Cortex of kidney (tissue), 1 donor: Measurements from ENCODE around the gene XRRA1.
"Not testable (repeated sequence)": the region's sequence is repeated elsewhere in the genome, so short reads cannot be mapped to it uniquely, and the experiment has no call there.

ENCODE experiments used
- DNase-seq: peaks from one replicate; lab custom pipeline; 2025; lab: John Stamatoyannopoulos, UW

The XRRA1 gene

DNA sequence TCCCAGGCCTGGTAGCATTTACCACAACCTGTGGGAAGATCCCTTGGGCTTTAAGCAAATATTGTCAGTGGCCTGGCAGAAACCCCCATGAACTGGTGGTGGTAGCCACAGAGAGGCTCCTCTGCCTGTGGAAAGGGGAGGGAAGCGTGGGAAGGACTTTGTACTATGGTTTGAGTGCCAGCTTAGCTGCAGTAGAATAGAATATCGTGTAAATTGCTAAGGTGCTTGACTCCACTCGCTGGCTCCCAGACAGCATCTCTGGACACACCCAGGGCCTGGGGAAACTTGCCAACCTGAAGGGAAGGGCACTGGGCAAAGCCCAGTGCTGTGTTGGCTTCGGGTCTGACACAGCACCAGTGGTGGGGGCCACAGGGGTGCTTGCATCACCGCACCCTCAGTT lies 52.6 kb downstream of the XRRA1 start:
- DNase-seq, result no peak

DNA sequence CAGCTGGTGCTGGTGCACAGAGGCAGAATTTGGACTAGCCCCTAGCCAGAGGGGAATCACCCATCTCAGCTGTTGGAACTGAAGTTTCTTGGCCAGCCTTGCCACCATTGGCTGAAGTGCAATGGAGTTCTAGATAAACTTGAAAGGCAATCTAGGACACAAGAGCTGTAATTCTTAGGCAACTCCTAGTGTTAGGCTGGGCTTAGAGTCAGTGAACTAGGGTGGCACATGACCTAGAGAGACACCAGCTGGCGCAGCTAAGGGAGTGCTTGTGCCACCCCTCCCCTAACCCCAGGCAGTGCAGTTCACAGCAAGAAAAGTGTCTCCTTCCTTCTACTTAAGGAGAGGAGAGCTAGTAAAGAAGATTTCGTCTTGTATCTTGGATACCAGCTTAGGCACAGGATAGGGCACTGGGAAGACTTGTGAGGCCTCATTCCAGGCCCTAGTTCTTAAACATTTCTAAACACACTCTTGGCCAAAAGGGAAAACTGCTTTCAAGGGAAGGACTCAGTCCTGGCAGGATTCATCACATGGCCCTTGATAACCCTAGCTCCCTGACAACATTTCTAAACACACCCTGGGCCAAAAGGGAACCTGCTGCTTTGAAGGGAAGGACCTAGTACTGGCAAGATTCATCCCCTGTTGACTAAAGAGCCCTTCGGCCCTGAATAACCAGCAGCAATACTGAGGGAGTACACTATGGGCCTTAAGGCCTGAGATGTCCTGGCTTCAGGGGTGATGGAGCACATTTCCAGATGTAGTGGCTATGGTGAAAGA lies 53.4 kb downstream of the XRRA1 start:
- no peak for DNase-seq

DNA sequence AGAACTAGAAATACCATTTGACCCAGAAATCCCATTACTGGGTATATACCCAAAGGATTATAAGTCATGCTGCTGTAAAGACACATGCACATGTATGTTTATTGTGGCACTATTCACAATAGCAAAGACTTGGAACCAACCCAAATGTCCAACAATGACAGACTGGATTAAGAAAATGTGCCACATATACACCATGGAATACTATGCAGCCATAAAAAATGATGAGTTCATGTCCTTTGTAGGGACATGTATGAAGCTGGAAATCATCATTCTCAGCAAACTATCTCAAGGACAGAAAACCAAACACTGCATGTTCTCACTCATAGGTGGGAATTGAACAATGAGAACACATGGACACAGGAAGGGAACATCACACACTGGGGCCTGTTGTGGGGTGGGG lies 55.9 kb downstream of the XRRA1 start:
- not testable (repeated sequence) for DNase-seq

DNA sequence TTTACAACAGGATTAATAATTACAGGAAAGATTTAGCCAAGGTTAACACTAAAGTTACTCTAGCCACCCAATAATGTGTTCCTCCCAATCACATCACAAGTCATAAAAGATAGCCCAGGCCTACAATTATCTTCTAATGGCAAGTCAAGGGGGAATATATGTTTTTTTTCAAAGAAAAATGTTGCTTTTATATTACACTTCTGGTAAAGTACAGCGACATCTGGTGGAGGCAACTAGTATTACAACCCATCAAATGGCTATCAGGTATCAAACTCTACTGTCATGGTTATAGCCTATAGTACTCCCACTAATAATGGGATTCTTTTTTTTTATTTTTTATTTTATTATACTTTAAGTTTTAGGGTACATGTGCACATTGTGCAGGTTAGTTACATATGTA lies 71.8 kb downstream of the XRRA1 start:
- DNase-seq, result no peak

DNA sequence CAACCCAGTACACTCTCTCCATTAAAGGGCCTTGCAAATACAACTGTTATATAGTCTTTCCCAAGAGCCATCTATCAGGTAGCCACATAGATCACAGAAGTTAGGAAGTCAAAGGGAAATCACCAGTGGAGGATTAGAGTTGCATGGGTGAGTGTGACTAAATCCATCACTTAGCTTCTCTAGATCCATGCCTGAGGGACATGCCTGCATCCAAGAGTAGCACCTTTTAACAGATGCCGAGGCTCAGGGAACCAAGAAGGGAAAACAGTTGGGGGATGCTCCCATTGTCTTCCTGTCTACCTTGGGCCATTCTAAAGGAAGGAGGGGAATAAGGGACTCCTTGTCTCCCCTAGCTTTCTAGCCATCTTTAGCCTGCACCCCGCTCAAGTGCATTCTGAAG lies 77.9 kb downstream of the XRRA1 start:
- DNase-seq, result no peak

DNA sequence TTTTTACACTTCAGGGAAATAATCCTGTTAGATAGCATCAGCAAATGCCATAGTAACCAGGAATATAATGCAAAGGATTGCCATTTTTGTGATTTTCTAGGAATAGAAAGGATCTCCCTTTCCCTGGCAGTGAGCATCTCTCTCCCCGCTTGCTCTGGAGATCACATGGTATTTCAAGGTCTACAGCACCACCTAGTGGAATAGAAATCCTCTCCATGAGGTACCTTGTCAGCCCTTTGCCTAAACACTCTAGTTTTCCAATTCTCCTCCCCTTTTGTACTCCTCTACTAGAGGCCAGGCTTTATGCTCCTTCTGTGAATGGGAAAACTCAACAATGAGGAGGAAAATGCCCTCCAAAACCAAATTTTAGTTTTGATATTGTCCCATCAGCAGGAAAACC lies 78.4 kb downstream of the XRRA1 start:
- DNase-seq, result no peak

DNA sequence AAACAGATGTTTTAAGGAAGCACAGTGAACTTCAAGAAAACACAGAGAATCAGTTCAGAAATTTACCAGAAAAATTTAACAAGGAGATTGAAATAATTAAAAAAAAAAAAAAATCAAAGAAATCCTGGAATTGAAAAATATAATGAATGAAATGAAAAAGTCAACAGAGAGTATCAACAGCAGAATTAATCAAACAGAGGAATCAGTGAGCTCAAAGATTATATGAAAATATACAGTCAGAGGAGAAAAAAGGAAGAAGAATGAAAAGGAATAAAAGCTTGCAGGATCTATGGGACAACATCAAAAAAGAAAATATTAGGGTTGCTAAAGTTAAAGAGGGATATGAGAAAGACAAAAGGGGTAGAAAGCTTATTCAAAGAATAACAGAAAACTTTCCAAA lies 82.3 kb downstream of the XRRA1 start:
- no peak for DNase-seq

DNA sequence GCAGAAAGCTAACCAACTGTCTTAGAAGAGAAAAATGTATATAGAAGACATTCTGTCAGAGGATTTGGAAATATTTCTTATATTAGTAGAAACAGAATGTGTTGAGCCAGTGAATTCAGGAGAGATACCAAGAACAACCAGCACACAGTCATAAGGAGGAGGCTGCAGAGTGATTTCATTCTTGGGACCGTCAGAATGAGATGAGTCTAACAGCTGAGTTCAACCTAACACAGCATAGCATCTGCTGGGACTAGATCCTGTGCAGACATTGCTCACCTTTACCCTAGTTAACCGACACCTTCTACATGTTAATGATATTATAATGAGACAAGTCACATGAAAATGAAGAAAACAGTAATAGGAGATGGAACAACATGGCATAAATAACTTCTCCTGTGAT lies 85.5 kb downstream of the XRRA1 start:
- no peak for DNase-seq

DNA sequence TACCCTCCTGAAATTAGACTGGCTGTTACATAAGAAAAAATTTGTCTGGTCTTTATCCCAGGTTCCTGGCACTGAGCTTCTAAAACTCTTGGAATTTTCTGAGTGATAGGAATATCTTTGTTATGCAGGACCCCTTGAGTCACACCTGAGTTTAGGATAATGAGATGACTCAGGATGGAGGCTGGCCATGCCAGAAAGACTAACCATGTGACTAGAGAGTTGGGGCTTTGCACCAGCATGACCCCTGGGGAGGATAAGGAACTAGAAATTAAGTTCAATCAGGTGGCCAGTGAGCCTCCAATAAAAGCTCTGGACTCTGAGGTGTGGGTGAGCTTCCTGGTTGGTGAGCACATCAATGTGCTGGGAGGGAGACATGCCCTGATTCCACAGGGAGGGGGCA lies 88.1 kb downstream of the XRRA1 start:
- DNase-seq, result no peak

DNA sequence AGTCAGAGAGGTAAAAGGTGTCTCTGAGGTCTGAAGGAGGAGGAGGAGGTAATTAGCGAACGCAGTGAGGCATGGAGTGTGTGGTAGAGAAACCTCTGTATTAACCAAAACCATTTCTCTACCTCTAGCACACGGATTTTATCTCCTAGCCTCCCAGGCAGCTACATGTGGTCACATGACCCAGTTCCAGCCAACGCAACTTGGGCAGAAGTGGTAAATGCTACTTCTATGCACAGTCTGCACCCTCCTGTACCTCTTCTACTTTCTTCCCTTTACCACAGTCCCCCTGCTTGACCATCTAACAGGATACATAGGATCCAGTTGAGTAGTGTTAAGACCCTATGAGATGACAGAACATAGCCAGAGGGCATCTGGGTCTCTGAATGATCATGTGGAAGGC lies 95.7 kb downstream of the XRRA1 start:
- DNase-seq, result no peak

DNA sequence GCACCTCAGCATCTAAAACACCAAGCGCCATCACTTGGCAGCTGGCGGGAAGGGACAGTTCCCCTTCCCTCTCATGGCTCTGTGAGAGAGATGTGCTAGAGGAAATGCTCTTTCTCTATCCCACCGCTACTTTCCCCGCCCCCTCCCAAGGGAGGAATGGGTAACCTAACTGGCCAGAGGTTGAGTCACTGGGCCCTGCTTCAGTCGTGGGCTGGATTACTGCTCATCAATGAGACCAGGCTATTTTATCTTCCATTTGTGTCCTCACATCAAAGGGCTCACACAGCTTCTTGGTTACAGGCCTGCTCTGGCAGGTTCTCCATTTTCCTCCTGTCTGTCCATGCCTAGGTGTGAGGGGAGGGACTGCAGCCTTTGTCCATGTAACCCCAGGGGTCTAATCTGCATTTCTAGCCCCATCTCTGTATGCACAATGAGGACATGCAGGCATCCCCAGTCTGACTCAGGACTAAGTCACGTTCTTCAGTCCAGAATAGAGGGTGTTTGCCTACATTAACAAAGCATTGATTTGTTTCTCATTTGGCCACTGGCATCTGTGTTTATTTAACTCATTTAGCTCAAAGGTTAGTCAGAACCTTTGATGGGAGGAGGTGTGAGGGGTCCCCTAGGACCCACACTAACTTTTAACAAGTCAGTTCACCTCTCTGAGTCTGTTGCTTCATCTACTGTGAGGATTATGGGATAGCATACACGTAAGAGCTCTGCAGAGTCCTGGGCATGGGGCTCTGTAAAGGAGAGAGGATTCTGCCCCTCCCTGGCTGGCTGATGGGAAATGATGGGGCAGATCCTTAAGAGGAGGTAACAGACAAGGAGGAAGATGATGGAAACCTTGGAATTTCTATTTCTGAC lies 99.1 kb downstream of the XRRA1 start:
- DNase-seq, result no peak

DNA sequence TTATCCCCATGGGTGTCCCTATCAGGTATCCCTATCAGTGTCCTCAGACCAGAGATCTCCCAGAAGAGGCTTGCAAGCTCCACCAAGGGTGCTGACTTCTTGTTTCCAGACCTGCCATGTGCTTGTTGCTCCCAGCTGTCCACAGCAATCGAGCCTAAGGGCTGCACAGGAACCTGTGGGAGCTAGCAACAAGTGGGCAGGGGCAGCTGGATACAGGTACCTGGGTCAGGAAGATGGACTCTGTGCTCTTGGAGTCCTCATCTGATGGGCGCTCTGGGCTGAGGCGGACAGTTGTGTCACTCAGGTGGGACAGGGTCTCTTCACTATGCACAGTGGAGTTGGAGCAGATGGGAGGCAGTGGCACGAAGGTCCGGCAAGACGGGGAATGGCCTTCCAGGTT lies 101.0 kb downstream of the XRRA1 start:
- DNase-seq, result no peak

DNA sequence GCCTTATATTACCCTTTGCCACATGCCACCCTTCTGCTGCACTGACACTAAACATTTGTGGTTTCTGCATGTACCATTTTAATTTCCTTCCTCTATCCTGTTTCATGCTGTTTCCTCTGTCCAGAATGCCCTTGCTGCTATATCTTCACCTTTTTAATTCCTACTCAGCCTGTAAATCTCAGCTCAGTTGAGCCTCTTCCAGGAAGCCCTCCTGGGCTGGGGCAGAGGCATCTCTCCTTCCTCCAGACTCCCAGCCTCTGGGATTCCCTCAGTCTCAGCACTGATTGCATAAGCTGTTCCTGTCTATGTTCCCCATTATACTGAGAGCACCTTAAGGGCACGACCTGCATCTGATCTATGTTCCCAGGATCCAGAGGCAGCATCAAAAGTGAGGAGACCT lies 101.5 kb downstream of the XRRA1 start:
- no peak for DNase-seq

DNA sequence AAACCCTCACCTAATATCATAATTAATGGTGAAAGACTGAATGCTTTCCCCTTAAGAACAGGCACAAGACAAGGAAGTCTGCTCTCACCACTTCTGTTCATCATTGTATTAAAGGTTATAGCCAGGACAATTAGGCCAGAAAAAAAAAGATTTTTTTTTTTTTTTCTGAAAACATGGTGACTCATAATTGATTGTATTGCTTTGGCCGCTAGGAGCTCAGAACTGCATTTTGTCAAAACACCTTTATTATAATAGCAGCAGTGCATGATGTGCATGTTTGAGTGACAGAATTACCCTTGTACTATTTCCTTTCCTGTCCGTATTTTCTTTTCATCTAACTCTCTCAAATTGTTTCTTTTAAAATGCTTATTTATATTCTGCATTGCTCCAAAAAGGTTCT lies 102.1 kb downstream of the XRRA1 start:
- DNase-seq, result no peak

DNA sequence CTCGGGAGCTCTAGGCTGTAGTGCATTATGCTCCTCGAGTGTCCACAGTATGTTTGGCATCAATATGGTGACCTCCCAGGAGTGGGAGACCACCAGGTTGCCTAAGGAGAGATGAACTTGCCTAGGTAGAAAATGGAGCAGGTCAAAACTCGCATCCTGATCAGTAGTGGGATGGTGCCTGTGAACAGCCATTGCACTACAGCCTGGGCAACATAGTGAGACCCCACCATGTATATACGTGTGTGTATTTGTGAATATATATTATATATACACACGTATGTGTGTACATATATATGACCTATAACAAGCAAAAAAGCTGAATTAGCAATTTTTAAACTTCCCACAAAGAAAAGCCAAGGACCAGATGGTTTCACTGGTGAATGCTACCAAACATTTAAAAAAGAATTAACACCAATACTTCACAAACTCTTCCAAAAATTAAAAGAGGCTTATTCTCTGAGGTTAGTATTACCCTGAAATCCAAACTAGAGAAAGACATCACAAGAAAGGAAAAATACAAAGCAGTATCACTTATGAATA lies 102.8 kb downstream of the XRRA1 start:
- DNase-seq, result no peak

DNA sequence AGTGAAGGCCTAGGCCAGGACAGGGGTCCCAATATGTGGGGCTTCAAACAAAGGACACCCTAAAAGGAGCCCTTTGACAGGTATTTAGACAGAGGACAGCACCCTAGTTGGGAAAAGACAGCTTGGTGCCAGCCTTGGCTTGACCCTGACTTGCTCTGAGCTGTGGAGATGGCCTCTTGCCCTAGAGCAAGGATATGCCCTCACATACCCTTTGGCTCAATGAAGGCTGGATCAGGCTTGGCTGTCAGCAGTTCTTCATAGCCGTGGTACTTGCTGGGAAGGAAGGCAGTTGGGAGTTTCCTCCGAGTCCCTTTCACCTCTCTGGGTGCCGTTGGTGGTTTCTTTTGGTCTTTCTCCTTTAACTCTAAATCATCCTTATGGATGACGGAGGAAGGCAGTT lies 104.0 kb downstream of the XRRA1 start:
- DNase-seq, result no peak

DNA sequence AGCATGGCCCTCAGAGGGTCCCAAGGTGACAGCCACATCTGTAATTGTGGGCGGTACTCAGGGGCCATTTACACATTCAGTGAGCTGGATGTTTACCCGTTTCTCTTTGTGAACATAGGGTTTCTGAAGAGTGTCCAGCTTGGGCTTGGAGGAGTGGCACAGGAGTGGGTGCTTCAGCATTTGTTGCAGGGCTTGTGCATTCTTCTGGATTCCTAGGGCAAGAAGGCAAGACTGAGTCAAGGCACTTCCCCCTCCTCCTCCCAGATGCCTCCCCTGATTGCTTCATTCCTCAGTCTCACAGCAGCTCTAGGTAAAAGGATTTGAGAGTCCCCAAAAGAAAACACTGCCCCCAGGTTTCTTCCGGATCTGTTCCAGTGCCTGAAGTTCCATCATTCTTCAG lies 104.8 kb downstream of the XRRA1 start:
- DNase-seq, result no peak

DNA sequence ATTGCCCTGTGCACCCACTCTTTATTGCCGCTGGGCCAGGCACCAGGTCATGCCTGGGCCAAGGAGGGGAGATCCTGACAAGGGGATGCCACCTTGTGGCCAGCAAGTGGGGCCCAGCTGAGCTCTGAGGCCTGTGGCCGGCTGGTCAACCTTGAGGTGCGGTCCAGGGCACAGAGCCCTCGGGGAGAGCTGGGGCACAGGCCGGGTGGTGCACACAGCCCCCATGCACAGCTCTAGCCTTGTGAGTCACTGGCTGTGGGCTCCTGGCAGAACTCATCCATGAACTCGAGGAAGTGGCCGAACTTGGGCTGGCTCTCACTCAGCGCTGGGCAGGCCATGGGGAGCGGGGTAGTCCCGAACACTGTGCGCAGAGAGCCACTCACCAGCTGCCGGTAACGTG lies 105.9 kb downstream of the XRRA1 start:
- DNase-seq, result no peak

DNA sequence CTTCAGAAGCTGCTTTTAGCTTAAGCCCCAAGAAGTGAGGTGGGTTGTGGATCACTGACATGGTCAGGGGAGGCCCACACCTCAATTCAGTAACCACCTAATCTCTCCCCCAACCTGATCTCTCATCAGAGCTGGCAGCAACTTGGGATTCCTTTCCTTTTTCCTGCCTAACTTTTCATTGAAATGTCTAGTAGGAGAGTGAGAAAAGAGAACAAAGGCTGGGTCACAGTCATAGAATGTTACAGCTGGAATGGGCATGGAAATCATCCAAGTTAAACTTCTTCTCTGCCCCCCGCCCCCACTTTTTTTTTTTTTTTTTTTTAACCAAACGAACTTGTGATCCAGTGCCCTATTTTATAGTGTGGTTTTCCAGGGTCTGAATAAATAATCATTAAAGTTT lies 108.4 kb downstream of the XRRA1 start:
- no peak for DNase-seq

DNA sequence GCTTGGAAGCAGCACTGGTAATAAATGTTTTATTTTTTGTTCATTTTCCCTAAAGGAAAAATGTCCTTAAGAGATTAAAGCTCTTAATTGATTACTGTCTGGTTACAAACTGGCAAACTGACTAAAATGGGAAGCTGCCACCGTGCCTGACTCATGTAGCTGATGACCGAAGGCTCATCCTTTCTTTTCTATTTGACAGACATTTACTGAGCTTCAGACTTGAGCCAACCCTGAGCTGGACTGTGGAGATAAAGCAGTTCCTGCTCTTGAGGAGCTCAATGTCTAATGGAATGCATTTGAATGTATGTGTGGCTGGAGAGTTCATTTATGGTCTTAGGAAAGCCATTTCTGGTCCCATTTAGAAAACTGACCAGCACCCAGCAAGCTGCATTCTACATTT lies 108.9 kb downstream of the XRRA1 start:
- DNase-seq, result no peak

DNA sequence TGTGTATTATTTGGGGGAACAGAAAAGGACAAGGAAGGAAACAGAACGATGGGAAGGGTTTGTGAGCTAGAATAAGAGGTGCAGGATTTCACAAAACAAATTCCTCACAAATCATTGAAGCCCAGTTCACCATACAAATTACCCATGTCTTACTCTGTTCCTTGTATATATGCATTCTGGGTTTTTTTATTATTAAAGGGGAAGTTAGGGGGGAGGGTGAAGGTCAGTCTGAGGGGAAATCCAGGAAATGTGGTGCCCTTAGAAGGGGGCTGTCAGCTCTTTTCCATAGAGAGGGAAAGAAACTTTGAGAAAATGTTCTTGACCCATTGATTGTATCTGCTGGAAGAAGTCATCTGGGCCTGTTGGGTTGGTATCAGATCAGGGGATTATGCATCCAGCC lies 109.4 kb downstream of the XRRA1 start:
- no peak for DNase-seq

DNA sequence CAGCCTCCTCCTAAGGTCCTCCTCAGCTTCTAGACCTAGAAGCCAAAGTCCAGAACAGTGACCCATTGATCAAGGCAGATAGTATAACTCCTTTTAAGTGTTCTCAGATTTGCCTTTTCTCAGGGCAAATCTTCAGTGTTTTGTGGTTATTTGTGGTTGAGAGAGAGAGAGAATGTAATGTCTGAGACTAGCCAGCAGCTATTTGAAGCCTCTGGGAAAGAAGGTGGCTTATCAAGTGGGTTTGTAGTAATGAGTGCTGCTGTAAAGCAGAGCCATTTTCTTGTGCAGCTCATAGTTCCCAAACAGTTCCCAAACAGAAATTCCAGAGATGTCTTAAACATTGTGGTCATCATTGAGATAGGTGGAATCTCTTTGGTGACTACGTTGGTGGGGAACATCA lies 110.7 kb downstream of the XRRA1 start:
- no peak for DNase-seq

DNA sequence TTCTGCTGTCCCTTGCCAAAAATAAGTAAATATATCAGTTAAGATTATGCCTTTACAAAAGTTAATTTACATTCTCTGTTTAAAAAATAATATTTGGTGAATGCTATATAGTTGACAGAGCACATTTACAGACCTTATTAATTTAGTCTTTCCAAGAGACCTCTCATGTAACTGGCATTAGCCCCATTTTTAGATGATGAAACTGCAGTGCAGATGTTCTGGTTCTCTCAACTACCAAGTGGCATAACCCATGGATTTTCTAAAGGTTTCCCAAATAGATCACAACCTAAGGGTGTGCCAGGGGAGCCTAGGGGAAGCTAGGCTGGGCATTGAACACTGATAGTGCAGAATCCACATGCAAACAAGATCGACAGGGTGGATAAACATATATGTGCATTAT lies 111.7 kb downstream of the XRRA1 start:
- DNase-seq, result no peak
